A673 (cell line): Measurements from ENCODE around the gene UFSP2. TPM values are rescaled to one million over a fixed set of nuclear protein-coding genes. Genes with fewer than 3 reads are reported as not detected.

ENCODE experiments used
- BruUV-seq: library from RNA; stranded (reverse); fragments of 400-500 nt; replicated peaks from 2 replicates; lab custom pipeline; 2021; lab: Mats Ljungman, UMichigan
- CTCF ChIA-PET: fragments of 300-600 bp; sonication (Branson Sonifier 250); formaldehyde crosslinking; loops from one replicate; lab custom pipeline; 2022; ENCODE audit warnings: antibody characterized with exemption; lab: Charles Lee
- POLR2A ChIA-PET: fragments of 300-600 bp; sonication (Branson Sonifier 250); formaldehyde crosslinking; loops from one replicate; lab custom pipeline; 2022; ENCODE audit warnings: antibody characterized with exemption; ENCODE audit not compliant: low non-redundant PET; lab: Charles Lee
- DNase-seq: peaks from one replicate; pipeline ENCODE4 v3.0.0-alpha.2; 2015; ENCODE audit warnings: low spot score
- H3K27ac ChIP-seq: fragments of 200-600 bp; sonication (generic); 2 replicates; pipeline ENCODE4 v1.5.1; 2016; ENCODE audit warnings: mixed run types, low read depth, mild to moderate bottlenecking, mixed read lengths, antibody characterized with exemption, low read length; ENCODE audit not compliant: poor library complexity, severe bottlenecking
- H3K27me3 ChIP-seq: fragments of 200-600 bp; sonication (generic); replicated peaks from 2 replicates; pipeline ENCODE4 v1.6.1; 2017; ENCODE audit warnings: mixed run types, low read depth, mild to moderate bottlenecking, mixed read lengths, antibody characterized with exemption, low read length; ENCODE audit not compliant: insufficient read depth, poor library complexity
- H3K36me3 ChIP-seq: fragments of 200-600 bp; sonication (generic); 2 replicates; pipeline ENCODE4 v1.6.1; 2016; ENCODE audit warnings: mixed run types, mild to moderate bottlenecking, mixed read lengths, antibody characterized with exemption, low read length; ENCODE audit not compliant: insufficient read depth, poor library complexity, severe bottlenecking
- H3K4me1 ChIP-seq: fragments of 200-600 bp; sonication (generic); 2 replicates; pipeline ENCODE4 v1.6.1; 2017; ENCODE audit warnings: mixed run types, mild to moderate bottlenecking, mixed read lengths, antibody characterized with exemption, low read length; ENCODE audit not compliant: insufficient read depth, poor library complexity, severe bottlenecking
- H3K4me3 ChIP-seq: fragments of 200-600 bp; sonication (generic); 2 replicates; pipeline ENCODE4 v1.5.1; 2016; ENCODE audit warnings: low read depth, mixed run types, mild to moderate bottlenecking, mixed read lengths, low read length; ENCODE audit not compliant: poor library complexity, severe bottlenecking
- H3K9me3 ChIP-seq: fragments of 200-600 bp; sonication (generic); 2 replicates; pipeline ENCODE4 v1.6.1; 2016; ENCODE audit warnings: mixed run types, low read depth, mild to moderate bottlenecking, mixed read lengths, antibody characterized with exemption, low read length; ENCODE audit not compliant: poor library complexity, severe bottlenecking
- EZH2 ChIP-seq: fragments of 200-600 bp; sonication (generic); IDR thresholded peaks from 2 replicates; pipeline ENCODE4 v1.6.1; 2017; ENCODE audit warnings: borderline replicate concordance, low read depth, mild to moderate bottlenecking, mixed read lengths, antibody characterized with exemption, low read length; ENCODE audit not compliant: poor library complexity, severe bottlenecking
- intact Hi-C: fragments of 100-400 bp; cut with micrococcal nuclease; formaldehyde crosslinking; loops from one replicate; pipeline ENCODE4 v1.10.0; 2022; ENCODE audit not compliant: unreplicated experiment
- total RNA-seq: library from RNA; stranded (reverse); gene quantifications from 2 replicates; pipeline ENCODE4 v1.2.3, GENCODE V29; 2021
- TF ChIP-seq, protein P1 (sequence below): fragments of 300-800, 200-600 bp; sonication (generic); conservative IDR thresholded peaks from 2 replicates; pipeline ENCODE4 v1.5.1; 2017; ENCODE audit warnings: low read depth, mild to moderate bottlenecking, antibody characterized with exemption, low read length, moderate library complexity, mixed read lengths

Gene UFSP2
- total RNA-seq, 1 experiment from 2014 or later = 22.3 TPM

- POLR2A ChIA-PET = no interaction called here
- H3K36me3 ChIP-seq = no peaks in the 10 kb centered on the region
- no peak overlapping the region for H3K4me3 ChIP-seq
- no peak overlapping the region for H3K27ac ChIP-seq
- no peak for DNase-seq
- TF ChIP-seq, protein P1, sequence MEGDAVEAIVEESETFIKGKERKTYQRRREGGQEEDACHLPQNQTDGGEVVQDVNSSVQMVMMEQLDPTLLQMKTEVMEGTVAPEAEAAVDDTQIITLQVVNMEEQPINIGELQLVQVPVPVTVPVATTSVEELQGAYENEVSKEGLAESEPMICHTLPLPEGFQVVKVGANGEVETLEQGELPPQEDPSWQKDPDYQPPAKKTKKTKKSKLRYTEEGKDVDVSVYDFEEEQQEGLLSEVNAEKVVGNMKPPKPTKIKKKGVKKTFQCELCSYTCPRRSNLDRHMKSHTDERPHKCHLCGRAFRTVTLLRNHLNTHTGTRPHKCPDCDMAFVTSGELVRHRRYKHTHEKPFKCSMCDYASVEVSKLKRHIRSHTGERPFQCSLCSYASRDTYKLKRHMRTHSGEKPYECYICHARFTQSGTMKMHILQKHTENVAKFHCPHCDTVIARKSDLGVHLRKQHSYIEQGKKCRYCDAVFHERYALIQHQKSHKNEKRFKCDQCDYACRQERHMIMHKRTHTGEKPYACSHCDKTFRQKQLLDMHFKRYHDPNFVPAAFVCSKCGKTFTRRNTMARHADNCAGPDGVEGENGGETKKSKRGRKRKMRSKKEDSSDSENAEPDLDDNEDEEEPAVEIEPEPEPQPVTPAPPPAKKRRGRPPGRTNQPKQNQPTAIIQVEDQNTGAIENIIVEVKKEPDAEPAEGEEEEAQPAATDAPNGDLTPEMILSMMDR = no peak
- no peak for TF ChIP-seq EZH2
- no peaks in the 10 kb centered on the region for H3K4me1 ChIP-seq
- H3K9me3 ChIP-seq = no peaks in the 10 kb centered on the region
- no peaks in the 10 kb centered on the region for H3K27me3 ChIP-seq
- CTCF ChIA-PET = no interaction called here
- intact Hi-C loops = no loop called here
- no TSS peak for BruUV-seq
Measured at GRCh38 chr4:185352202-185352601, 73.6 kb downstream of the UFSP2 start.

- ChIA-PET CTCF (no interaction called here), POLR2A (interaction anchor here (0.5 kb wide), 1 partner anchor 44 kb away, joined by 3 read pairs; the partner anchor contains the start of gene LRP2BP)
- Histone ChIP-seq H3K27ac (no peak overlapping the region), H3K27me3 (no peaks in the 10 kb centered on the region), H3K4me1 (no peaks in the 10 kb centered on the region), H3K9me3 (no peaks in the 10 kb centered on the region), H3K36me3 (no peaks in the 10 kb centered on the region), H3K4me3 (no peak overlapping the region)
- TF ChIP-seq, protein P1 = no peak
- TF ChIP-seq EZH2 = no peak
- no peak for DNase-seq
- intact Hi-C loops = no loop called here
- no TSS peak for BruUV-seq
Measured at GRCh38 chr4:185351691-185352090, 74.1 kb downstream of the UFSP2 start.

Other genes starting within 250 kb of the UFSP2 start
- gene CFAP97, start 222.0 kb downstream of the UFSP2 start, total RNA-seq = 28.9 and 35.1 TPM in 2 replicates
- 3.5 and 5.8 TPM in 2 replicates for gene SNX25, start 216.4 kb downstream of the UFSP2 start, total RNA-seq
- gene LRP2BP, start 30.0 kb downstream of the UFSP2 start, total RNA-seq = 0.19 TPM in 1 of 2 replicates, not detected in the other
- 0.72 TPM in 1 of 2 replicates, not detected in the other for gene ANKRD37, start 29.1 kb downstream of the UFSP2 start, total RNA-seq
- gene CCDC110, start 45.8 kb upstream of the UFSP2 start, total RNA-seq = 0.50 TPM in 1 of 2 replicates, not detected in the other
- gene PDLIM3, start 109.5 kb upstream of the UFSP2 start, total RNA-seq = 0.66 TPM in 1 of 2 replicates, not detected in the other